Measurements from ENCODE around the gene CLIP1.
"Not testable (repeated sequence)": the region's sequence is repeated elsewhere in the genome, so short reads cannot be mapped to it uniquely, and the experiment has no call there.

CLIP1 gene

DNA sequence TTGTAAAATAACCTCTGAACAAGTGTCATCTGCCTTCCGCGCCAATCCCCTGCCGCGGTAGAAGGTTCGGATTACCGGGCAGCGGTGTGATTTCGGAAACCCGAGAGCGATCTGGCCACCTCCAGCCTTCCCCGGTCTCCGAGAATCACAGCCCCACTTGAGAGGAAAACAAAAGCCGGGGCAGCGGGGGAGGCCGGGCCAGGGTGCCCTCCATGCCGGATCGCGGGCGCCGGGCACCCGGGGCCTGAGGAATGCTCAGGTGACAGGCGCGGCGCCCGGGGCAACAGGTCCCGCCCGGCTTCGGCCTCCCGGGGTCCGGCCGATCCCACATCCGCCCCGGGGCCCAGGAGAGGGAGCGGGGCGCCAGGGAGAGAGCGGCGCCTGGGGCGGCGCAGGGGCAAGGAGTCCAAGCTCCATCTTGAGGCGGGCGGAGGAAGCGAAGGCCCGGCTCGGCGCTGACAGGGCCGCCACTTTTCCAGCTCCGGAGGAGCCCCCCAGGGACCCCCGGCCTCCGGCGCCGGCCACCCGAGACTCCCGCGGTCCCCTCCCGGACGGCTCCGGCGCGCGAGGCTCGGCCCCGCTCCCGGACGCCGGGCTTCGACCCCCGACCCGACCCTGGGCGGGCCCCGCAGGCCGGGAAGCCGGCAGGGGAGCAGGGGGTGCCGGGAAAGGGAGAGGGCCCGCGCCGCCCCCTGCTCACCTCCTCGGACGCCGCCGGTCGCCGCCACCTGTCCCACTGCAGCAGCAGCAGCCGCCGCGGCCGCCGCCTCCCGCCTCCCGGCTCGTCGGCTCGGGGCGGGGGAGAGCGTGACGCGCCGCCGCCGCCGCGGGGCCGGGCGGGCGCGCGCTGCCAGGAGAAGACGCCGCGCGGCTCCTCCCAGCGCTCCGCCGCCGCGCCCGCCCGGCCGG, at the start of gene CLIP1:
Gene CLIP1, minus strand, starts transcription at position 849 of the 909 bp plus-strand sequence. CDS start 42,217 bp downstream, outside the sequence.
- DNase-seq: peak in 42 of 51 donors; percentile 6 to 77 (median 49)

DNA sequence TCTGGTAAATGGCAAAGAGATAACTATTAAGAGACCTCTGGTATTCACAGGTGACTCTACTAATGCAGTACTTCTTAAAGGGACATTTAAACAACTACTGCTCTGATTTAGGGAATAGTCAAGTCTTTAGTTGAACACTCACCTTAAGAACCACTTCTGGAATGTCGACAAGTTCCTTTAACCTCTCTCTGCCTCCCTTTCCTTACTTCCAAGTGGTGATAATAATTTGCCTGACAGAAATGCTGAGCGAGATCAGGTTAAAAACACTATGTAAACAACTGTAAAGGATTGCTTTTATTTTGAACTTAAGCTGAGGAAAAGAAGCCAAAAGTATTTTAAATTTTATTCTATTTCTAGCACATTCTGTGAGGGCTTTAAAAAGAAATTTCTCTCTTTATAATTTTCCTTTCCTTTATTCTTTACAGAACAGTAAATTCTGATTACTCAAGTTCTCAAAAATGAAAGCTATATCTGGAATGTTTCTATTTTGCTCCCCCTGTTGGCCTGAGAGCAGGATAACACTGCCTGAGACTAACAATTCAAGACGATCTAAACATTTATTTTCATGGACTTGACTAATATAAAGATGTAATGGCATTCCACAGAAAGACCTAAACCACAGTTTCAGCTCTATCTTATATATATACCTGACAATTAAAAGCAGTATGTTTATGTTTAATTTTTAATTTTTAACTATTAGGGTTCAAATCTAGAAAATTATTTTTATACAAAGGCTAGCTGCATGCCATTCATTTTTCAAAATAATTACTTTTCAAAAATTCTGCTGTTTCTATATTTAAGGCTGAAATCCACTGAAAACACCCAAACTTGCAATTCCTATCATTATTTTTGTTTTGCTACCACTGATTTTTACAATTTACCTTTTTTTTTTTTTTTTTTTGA, 49.1 kb upstream of the CLIP1 start:
- peak in 2 of 51 donors; percentile 1 to 54 for DNase-seq

DNA sequence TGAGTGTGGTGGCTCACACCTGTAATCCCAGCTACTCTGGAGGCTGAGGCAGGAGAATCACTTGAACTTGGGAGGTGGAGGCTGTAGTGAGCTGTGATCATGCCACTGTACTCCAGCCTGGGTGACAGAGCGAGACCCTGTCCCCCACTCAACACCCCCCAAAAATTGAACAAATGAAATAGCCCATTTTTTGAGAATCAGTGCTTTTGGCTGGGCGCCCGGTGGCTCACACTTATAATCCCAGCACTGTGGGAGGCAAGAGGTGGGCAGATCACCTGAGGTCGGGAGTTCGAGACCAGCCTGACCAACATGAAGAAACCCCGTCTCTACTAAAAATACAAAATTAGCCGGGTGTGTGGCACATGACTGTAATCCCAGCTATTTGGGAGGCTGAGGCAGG, 48.1 kb upstream of the CLIP1 start:
- not testable (repeated sequence) for DNase-seq

DNA sequence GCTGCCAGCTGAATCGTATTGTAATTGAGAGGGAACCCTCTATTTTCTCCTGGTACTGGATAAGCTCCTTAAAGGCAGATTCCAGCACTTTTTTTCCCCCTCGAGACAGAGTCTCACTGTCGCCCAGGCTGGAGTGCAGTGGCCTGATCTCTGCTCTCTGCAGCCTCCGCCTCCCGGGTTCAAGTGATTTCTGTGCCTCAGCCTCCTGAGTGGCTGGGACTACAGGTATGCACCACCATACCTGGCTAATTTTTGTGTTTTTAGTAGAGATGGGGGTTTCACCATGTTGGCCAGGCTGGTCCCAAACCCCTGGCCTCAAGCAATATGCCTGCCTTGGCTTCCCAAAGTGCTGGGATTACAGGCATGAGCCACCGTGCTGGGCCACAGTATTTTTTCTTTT, 47.4 kb upstream of the CLIP1 start:
- not testable (repeated sequence) for DNase-seq

DNA sequence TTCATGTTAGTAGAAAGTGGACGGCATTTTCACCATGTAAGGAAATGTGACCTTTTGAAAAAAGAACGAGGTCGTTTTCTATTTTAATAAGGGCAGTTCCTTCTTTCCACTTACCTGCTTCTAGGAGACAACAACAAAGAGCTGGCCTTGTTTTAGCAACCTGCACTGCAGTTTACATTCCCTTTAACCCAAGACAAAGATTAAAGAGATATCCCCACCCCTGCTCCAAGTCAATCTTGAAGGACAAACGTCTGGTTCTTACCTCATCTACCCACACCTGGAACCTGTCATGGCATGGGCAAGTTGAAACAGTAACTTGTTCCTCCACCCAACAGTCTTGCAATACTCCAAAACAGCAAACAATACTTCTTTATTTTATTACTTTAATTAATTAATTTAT, 45.5 kb upstream of the CLIP1 start:
- no peak for DNase-seq

DNA sequence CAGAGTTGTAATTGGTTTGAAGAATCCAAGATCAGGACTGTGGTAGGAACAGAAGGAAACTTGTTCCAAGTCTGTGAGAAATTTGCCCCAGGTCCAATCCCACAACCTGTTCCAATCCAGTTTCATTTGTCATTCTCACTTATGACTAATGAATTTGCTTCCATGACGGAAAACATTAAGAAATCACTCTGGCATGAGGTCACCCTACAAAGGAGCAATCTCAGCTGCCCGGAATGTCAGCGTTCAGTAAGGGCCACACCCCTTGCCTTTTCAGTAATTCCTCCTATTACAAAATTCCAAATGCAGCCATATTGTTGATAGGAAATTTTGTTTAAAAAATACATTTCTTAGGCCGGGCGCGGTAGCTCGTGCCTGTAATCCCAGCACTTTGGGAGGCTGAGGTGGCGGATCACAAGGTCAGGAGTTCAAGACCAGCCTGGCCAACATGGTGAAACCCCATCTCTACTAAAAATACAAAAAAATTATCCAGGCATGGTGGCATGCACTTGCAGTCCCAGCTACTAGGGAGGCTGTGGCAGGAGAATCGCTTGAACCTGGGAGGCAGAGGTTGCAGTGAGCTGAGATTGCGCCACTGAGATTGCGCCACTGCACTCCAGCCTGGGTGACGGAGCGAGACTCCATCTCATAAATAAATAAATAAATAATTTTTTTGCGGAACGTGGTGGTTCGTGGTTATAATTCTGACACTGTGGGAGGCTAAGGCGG, 42.0 kb upstream of the CLIP1 start:
- not testable (repeated sequence) for DNase-seq

DNA sequence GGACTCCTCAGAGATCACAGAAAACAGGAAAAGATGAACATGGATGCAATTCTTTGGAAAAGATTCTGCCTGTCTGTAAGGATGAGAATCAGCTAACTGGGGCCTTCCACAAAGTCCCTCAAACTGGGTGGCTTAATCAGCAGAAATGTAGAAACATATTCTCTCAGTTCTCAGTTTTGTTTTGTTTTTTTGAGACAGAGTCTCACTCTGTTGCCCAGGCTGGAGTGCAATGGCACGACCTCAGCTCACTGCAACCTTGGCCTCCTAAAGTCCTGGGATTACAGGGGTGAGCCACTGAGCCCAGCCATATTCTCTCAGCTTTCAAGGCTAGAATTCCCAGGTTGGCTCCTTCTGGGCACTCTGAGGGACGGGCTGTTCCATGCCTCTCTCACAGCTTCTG, 38.2 kb upstream of the CLIP1 start:
- no peak for DNase-seq

DNA sequence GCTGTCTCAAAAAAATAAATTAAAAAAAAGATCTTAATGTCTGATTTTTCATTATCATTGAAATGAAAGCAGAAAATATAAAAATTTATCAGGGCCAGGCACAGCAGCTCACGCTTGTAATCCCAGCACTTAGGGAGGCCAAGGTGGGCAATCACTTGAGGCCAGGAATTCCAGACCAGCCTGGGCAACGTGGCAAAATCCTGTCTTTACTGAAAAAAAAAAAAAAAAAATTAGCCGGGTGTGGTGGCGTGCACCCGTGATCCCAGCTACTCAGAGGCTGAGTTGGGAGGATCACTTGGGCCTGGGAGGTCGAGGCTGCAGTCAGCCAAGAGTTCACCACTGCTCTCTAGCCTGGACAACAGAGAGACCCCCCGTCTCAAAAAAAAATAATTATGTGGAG, 37.6 kb upstream of the CLIP1 start:
- DNase-seq: no peak

DNA sequence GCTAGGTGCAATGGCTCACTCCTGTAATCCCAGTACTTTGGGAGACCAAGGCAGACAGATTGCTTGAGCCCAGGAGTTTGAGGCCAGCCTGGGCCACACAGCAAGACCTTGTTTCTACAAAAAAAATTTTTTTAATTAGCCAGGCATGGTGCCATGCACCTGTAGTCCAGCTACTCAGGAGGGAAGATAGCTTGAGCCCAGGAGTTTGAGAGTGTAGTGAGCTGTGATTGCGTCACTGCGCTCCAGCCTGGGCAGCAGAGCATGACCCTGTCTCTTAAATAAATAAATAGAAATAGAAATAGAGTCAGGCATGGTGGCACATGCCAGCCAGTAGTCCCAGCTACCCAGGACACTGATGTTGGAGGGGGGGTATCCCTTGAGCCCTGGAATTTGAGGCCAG, 36.7 kb upstream of the CLIP1 start:
- DNase-seq: no peak

DNA sequence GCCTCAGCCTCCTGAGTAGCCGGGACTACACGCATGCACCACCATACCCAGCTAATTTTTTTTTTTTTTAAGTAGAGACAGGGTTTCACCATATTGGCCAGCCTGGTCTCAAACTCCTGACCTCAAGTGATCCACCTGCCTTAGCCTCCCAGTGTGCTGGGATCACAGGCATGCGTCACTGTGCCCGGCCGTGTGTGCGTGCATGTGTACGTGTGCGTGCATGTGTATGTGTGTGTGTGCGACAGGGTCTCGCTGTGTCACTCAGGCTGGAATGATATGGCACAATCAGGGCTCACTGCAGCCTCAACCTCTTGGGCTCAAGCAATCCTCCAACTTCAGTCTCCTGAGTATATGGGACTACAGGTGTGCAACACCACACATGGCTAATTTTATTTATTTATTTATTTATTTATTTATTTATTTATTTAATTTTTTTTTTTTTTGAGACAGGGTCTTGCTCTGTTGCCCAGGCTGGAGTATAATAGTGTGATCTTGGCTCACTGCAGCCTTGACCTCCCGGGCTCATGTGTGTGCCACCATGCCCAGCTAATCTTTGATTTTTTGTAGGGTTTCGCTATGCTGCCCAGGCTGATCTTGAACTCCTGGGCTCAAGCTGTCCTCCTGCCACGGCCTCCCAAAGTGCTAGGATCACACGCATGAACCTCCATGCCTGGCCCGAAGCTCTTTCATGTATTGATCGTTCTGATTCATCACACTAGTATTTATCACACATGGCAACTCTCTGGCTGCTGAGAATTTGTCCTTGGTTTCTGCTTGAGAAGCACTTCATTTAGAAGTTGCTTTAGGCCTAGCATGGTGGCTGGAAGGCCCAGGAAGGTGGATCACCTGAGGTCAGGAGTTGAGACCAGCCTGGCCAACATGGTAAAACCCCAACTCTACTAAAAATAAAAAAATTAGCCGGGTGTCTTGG, 35.9 kb upstream of the CLIP1 start:
- no peak for DNase-seq

DNA sequence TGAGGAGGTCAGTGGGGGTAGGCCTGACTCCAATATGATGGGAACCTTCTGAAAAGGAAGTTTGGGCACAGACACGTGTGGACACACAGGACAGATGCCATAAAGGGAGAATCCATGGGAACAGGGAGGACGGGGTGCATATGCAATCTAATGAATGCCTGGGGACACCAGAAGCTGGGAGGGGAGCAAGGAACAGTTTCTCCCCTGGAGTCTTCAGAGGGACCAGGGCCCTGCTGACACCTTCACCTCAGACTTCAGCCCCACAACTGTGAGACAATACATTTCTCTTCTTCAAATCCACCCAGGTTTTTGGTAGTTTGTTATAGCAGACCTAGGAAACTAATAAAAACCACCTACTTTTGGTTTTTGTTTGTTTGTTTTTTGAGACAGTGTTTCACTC, 35.2 kb upstream of the CLIP1 start:
- DNase-seq: no peak

DNA sequence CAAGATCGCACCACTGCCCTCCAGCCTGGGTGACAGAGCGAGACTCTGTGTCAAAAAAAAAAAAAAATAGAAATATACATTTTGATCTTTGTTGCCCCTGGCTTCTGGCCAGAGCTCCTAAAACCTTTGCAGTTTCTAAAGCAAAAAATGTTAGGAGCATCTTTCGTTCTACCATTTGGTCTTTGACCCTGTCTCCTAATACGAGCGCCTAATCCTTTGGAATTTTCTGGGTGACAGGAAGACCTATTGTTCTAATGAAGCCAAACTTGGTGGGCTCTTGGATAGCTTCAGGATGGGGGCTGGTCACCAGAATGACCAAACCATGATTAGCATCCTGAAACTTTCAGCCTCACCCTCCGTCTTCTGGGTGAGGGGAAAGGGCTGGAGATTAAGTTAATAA, 32.3 kb upstream of the CLIP1 start:
- DNase-seq: no peak

DNA sequence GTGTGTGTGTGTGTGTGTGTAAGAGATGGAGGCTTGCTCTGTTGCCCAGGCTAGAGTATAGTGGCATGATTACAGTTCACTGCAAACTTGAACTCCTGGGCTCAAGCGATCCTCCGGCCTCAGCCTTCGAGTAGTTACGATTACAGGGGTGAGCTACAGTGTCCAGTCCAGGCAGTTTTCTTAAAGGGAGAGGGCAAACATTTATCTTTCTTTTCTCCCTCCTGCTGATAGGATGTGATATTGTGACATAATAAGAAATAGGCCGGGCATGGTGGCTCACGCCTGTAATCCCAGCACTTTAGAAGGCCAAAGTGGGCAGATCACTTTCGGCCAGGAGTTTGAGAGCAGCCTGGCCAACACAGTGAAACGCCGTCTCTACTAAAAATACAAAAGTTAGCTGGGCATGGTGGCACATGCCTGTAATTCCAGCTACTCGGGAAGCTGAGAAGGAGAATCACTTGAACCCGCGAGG, 31.8 kb upstream of the CLIP1 start:
- no peak for DNase-seq

DNA sequence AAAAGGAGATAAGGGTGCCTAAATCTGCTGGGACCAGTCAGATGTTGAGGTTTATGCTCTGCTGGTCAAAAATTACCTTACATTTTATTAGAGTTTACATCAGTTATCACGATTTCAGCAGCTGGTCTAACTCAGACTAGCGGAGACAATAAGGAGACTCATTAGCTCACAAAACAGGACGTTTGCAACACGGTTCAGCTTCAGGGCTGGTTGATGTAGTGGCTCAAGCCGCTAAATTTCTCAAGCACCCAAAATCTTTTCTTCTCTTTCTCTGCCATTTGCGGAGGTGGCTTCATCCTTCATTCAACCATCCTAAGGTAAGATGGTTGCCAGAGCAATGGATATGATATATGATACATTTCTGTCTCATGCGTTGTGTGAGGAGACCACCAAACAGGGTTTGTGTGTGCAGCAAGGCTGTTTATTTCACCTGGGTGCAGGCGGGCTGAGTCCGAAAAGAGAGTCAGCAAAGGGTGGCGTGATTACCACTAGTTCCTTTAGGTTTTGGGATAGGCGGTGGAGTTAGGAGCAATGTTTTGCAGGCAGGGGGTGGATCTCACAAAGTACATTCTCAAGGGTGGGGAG, 30.3 kb upstream of the CLIP1 start:
- no peak for DNase-seq

DNA sequence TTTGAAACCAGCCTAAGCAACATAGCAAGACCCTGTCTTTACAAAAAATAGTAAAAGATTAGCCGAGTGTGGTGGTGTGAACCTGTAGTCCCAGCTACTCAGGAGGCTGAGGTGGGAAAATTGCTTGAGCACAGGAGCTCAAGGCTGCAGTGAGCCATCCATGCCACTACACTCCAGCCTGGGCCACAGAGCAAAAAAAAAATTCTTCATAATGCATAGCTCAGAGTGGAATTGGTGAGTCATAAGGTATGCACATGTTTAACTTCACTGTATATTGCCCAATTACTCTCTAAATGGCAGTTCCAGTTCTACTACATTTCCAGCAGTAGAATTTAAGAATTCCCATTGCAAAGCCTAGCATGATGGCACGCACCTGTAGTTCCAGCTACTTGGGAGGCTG, 26.8 kb upstream of the CLIP1 start:
- no peak for DNase-seq

DNA sequence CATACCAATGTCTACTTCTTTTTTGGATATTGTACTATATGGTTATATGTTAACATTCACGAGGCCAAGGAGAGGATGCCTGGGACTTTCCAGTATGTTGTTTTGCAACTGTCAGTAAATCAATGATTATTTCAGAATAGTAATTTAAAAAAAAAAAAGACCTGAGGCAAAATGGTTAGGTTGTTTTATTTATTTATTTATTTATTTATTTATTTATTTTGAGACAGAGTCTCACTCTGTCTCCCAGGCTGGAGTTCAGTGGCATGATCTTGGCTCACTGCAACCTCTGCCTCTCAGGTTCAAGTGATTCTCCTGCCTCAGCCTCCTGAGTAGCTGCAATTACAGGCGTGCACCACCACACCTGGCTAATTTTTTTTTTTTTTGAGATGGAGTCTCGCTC, 25.4 kb upstream of the CLIP1 start:
- not testable (repeated sequence) for DNase-seq

DNA sequence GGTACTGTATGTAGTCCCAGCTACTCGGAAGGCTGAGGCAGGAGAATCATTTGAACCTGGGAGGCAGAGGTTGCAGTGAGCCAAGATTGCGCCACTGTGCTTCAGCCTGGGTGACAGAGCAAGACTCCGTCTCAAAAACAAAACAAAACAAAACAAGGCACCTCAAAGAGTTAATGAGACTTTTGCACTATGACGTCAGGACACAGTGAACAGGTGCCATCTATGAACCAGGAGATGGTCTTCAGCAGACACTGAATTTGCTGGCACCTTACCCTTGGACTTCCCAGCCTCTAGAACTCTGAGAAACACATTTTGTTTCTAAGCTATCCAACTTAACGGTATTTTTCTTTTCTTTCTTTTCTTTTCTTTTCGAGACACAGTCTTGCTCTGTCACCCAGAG, 23.9 kb upstream of the CLIP1 start:
- not testable (repeated sequence) for DNase-seq

DNA sequence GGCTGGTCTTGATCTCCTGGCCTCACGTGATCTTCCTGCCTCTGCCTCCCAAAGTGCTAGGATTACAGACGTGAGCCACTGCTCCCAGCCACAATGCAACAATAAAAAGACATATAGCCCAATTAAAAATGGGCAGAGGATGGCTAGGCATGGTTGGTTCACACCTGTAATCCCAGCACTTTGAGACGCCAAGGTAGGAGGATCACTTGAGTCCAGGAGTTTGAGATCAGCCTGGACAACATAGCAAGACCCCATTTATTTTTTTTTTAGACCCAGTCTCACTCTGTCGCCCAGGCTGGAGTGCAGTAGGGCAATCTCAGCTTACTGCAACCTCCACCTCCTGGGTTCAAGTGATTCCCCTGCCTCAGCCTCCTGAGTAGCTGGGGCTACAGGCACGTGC, 21.6 kb upstream of the CLIP1 start:
- DNase-seq: not testable (repeated sequence)

DNA sequence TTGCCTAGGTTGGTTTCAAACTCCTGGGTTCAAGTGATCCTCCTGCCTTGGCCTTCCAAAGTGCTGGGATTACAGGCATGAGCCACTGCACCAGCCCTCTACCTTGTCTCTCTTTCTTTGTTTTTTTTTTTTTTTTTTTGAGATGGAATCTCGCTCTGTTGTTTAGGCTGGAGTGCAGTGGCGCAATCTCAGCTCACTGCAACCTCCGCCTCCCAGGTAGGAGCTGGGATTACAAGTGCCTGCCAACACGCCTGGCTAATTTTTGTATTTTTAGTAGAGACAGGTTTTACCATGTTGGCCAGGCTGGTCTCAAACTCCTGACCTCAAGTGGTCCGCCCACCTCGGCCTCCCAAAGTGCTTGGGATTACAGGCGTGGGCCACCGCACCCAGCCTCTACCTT, 16.4 kb upstream of the CLIP1 start:
- not testable (repeated sequence) for DNase-seq

DNA sequence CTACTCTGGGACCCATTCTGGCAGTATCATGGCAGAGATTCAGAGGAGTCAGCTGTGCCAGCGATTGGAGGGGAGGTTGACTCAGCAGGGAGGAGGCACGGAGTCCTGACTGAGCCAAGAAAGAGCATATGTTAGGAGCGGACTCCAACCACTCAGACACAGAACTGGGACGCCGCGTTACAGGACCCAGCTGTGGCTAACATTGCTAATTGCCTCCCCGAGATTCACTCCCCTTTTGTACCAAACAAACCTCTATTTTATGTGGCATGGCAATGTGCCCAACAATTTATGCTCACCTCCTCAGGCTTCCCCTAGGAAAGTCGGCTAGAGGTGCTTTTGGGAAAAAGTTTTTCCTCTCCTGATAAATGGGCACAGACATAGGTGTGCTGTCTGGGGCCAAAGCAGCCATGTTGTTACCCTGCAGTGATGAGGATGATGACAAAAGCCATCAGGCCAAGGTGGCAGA, 15.2 kb upstream of the CLIP1 start:
- peak in 34 of 51 donors; percentile 0 to 78 (median 16) for DNase-seq
